ENCODE data around the gene TENM3. TPM values are rescaled to one million over a fixed set of nuclear protein-coding genes. Genes with fewer than 3 reads are reported as not detected.

Gene TENM3
- total RNA-seq, 4 donors from 2014 or later = 19.7 to 47.2 (median 33.0) TPM

DNA sequence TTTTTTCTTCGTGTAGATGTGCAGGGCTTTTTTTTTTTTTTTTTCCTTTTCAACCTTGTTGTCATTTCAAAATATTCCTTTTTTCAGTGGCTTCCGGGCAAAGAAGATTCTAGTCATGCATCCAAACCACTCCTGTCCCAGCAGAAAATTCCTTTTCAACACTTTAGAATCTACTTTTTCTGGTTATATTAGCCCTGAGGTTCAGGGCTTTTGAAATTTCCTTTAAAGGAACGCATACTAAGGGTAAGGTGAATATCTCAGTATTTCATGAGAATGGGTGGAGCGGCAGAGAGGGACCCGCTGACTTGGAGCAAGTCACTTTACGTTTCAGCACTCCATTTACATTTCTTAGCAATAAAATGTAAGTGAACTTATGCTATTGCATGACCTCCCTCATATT lies 15.6 kb upstream of the TENM3 start:
- TF ChIP-seq, protein P1, sequence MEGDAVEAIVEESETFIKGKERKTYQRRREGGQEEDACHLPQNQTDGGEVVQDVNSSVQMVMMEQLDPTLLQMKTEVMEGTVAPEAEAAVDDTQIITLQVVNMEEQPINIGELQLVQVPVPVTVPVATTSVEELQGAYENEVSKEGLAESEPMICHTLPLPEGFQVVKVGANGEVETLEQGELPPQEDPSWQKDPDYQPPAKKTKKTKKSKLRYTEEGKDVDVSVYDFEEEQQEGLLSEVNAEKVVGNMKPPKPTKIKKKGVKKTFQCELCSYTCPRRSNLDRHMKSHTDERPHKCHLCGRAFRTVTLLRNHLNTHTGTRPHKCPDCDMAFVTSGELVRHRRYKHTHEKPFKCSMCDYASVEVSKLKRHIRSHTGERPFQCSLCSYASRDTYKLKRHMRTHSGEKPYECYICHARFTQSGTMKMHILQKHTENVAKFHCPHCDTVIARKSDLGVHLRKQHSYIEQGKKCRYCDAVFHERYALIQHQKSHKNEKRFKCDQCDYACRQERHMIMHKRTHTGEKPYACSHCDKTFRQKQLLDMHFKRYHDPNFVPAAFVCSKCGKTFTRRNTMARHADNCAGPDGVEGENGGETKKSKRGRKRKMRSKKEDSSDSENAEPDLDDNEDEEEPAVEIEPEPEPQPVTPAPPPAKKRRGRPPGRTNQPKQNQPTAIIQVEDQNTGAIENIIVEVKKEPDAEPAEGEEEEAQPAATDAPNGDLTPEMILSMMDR (IDR thresholded peaks at IDR 0.05) = no peak
- DNase-seq (ENCODE audit: low spot score) (no peak), ATAC-seq (ENCODE audit: low FRiP score) (no peak)

GRCh38 chr4:182228991-182229577 lies 14.1 kb upstream of the TENM3 start:
- ATAC-seq (ENCODE audit: low FRiP score) = no peak
- TF ChIP-seq, protein P1 (IDR thresholded peaks at IDR 0.05) = no peak
- no peak for DNase-seq (ENCODE audit: low spot score)

GRCh38 chr4:182230256-182230655 lies 12.9 kb upstream of the TENM3 start:
- TF ChIP-seq, protein P1 (IDR thresholded peaks at IDR 0.05) = no peak
- ATAC-seq (ENCODE audit: low FRiP score) (no peak), DNase-seq (ENCODE audit: low spot score) (no peak)

- ATAC-seq (ENCODE audit: low FRiP score) = peak; percentile 25
- no peak for DNase-seq (ENCODE audit: low spot score)
- TF ChIP-seq, protein P1 (IDR thresholded peaks at IDR 0.05) = no peak
Measured at GRCh38 chr4:182231080-182231479, 12.1 kb upstream of the TENM3 start.

DNA sequence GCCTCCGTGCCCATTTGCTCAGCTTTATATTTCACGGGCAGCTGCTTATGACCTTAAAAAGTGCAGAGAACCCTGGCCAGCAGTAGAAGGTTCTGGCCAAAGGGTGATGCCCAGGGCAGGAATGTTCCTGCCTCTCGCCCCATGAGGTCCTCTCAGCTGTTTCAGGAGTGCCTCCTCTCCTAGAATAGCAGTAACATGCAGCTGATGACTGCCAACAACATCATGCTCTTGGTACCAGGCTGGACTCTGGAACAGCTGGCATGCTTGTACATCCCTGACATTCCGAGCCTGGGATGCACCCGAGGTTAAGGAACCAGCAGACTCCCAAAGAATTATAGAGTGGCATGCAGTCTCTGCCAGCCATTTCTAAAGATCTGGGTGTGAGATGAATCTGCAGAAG lies 11.7 kb upstream of the TENM3 start:
- ATAC-seq (ENCODE audit: low FRiP score) = peak; percentile 17
- TF ChIP-seq, protein P1 (IDR thresholded peaks at IDR 0.05) = no peak
- no peak for DNase-seq (ENCODE audit: low spot score)

GRCh38 chr4:182233310-182234090 lies 9.7 kb upstream of the TENM3 start:
- DNase-seq (ENCODE audit: low spot score) (no peak), ATAC-seq (ENCODE audit: low FRiP score) (no peak)
- TF ChIP-seq, protein P1 (IDR thresholded peaks at IDR 0.05) = no peak

Measured in omental fat pad (tissue), 4 donors.